ENCODE data around the gene ALOX12B.
A peak's percentile ranks its signal among the peaks of the same experiment; 100 is the strongest.
"Not testable (repeated sequence)": the region's sequence is repeated elsewhere in the genome, so short reads cannot be mapped to it uniquely, and the experiment has no call there.

Gene ALOX12B

DNA sequence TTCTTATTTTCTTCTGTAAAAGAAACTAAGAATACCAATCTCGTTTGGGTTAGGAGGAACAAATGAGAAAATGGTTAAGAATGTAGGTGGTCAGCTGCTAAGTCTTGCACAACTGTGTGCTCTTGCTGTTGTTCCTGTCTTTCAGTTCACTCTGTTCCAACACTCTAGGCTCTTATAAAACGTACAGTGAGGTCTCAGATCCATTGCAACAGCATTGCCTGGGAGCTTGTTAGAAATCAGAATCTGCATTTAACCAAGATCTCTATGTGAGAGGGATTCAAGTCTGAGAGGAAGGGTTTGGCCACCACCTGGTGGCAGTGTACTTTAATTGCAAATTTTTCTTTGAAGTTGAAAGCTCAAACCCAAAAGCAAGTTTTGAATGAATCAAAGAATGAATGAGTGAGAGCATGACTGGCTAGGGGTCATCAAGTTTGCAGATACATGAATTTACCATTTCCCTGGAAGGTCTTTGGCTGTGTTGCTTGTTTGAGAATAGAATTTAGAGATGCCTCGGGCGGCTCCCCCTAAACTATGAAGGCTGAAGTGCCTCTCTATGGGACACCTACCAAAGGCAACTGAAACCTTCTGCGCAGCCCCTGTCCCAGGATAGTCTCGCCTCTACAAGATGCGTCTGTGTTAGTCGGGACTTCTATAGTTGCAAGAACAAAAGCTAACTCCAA lies 46.1 kb downstream of the ALOX12B start:
- H2AFZ ChIP-seq (ENCODE audit: low read length, unreplicated experiment): no peak overlapping the region
- no peak overlapping the region for H3K4me3 ChIP-seq (ENCODE audit: low read depth, low read length)
- H3K4me1 ChIP-seq (ENCODE audit: control insufficient read depth, insufficient read depth, low read length, unreplicated experiment): peaks cover 10% of the 10 kb centered on the region
- H3K36me3 ChIP-seq (ENCODE audit: insufficient read depth, low read length): no peaks in the 10 kb centered on the region
- H3K79me2 ChIP-seq (ENCODE audit: control insufficient read depth, insufficient read depth, low read length, unreplicated experiment): no peaks in the 10 kb centered on the region
- no peaks in the 10 kb centered on the region for H3K27me3 ChIP-seq (ENCODE audit: insufficient read depth, low read length)
- peak overlapping the region; percentile 64 for H3K27ac ChIP-seq (ENCODE audit: low read depth, low read length)

DNA sequence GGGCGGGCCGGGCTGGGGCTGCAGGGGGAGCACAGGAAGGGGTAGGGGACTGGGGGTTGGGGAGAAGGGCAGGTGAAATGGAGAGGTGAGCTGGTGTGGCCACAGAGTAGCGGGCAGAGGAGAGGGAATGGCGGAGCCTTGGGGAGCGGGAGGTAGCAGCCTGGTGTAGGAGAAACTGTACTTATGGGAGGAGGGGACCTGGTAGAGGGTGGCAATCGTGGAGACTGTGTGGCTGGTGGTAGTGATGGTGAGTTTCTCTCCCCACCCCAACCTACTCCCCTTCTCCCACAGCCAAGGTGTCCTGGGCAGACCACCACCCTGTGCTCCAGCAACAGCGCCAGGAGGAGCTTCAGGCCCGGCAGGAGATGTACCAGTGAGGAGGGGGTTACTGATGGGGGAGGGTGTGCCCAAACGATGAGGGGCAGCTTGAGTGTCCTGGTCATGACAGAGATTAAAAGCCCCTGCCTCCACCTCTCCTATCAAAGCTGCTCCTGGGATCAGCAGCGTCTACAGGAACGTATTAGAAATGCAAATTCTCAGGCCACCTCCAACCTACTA lies 47.8 kb downstream of the ALOX12B start:
- Histone ChIP-seq H3K27ac (ENCODE audit: low read depth, low read length) (no peak overlapping the region), H3K36me3 (ENCODE audit: insufficient read depth, low read length) (no peaks in the 10 kb centered on the region), H2AFZ (ENCODE audit: low read length, unreplicated experiment) (no peak overlapping the region), H3K4me1 (ENCODE audit: control insufficient read depth, insufficient read depth, low read length, unreplicated experiment) (peaks cover 10% of the 10 kb centered on the region), H3K27me3 (ENCODE audit: insufficient read depth, low read length) (no peaks in the 10 kb centered on the region), H3K79me2 (ENCODE audit: control insufficient read depth, insufficient read depth, low read length, unreplicated experiment) (no peaks in the 10 kb centered on the region), H3K4me3 (ENCODE audit: low read depth, low read length) (no peak overlapping the region)

DNA sequence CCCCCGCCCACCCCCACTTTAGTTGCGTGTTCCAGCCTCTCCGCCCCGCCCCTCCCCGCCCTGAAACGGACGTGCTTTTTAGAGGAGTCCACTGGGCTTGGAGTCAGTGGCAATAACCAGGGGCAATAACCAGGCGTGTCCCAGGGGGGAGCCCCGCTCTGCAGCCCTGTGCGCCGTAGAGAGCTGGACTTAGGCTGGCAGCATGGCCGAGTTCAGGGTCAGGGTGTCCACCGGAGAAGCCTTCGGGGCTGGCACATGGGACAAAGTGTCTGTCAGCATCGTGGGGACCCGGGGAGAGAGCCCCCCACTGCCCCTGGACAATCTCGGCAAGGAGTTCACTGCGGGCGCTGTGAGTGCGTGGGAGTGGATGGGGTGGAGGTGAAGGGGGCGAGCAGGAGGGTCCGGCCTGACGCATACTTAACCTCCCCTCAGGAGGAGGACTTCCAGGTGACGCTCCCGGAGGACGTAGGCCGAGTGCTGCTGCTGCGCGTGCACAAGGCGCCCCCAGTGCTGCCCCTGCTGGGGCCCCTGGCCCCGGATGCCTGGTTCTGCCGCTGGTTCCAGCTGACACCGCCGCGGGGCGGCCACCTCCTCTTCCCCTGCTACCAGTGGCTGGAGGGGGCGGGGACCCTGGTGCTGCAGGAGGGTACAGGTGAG lies 48.4 kb downstream of the ALOX12B start, which contains the start of gene ALOX15B:
Gene ALOX15B (plus strand): TSS at position 106 of the 657 bp plus-strand sequence. CDS start 97 bp downstream, at position 203.
- no peak within 1 kb of the TSS for H3K27ac ChIP-seq (ENCODE audit: low read depth, low read length)
- peak within 1 kb of the TSS; percentile 34; the same call in 1 of the 2 replicates for H3K4me3 ChIP-seq (ENCODE audit: low read depth, low read length)
- no peaks in the 10 kb centered on the region for H3K79me2 ChIP-seq (ENCODE audit: control insufficient read depth, insufficient read depth, low read length, unreplicated experiment)
- H2AFZ ChIP-seq (ENCODE audit: low read length, unreplicated experiment): peak within 1 kb of the TSS; percentile 62
- H3K27me3 ChIP-seq (ENCODE audit: insufficient read depth, low read length): no peaks in the 10 kb centered on the region
- H3K4me1 ChIP-seq (ENCODE audit: control insufficient read depth, insufficient read depth, low read length, unreplicated experiment): peaks cover 10% of the 10 kb centered on the region
- H3K36me3 ChIP-seq (ENCODE audit: insufficient read depth, low read length): no peaks in the 10 kb centered on the region

DNA sequence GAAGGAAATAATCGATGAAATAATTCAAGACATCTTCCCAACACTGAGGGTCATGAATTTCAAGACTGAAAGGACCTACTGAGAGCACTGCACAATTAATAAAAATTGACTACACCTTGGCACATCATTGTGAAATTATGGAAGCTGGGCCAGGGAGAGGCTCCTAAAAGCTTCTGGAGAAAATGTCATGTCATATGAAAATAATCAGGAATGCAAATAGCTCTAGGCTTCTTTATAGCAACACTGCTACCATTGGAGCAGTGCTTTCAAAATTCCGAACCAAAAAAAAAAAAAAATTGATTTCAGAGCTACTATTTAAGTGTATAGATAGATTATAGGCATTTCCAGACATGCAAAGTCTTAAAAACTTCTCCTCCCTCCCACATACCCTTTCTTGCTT lies 55.1 kb downstream of the ALOX12B start:
- no peaks in the 10 kb centered on the region for H3K36me3 ChIP-seq (ENCODE audit: insufficient read depth, low read length)
- H3K27ac ChIP-seq (ENCODE audit: low read depth, low read length): no peak overlapping the region
- peaks cover 23% of the 10 kb centered on the region for H3K27me3 ChIP-seq (ENCODE audit: insufficient read depth, low read length)
- H3K4me1 ChIP-seq (ENCODE audit: control insufficient read depth, insufficient read depth, low read length, unreplicated experiment): no peaks in the 10 kb centered on the region
- no peak overlapping the region for H3K4me3 ChIP-seq (ENCODE audit: low read depth, low read length)
- H3K79me2 ChIP-seq (ENCODE audit: control insufficient read depth, insufficient read depth, low read length, unreplicated experiment): no peaks in the 10 kb centered on the region
- H2AFZ ChIP-seq (ENCODE audit: low read length, unreplicated experiment): no peak overlapping the region

DNA sequence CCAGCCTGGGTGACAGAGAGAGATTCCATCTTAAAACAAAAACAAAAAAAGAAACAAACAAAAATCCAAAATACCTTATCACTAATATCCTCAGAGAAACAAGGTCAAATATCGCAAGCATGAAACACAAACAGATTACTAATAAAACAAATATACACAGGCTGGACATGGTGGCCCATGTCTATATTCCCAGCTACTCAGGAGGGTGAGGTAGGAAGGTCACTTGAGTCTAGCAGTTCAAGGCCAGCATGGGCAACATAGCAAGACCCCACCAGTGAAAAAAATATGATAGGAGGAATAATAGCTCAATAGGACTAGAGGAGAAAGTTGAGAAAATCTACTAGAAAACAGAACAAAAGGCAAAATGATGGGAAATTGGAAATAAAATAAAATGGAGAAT lies 55.6 kb downstream of the ALOX12B start:
- no peak overlapping the region for H2AFZ ChIP-seq (ENCODE audit: low read length, unreplicated experiment)
- no peaks in the 10 kb centered on the region for H3K36me3 ChIP-seq (ENCODE audit: insufficient read depth, low read length)
- H3K27me3 ChIP-seq (ENCODE audit: insufficient read depth, low read length): peaks cover 28% of the 10 kb centered on the region
- H3K27ac ChIP-seq (ENCODE audit: low read depth, low read length): no peak overlapping the region
- no peaks in the 10 kb centered on the region for H3K4me1 ChIP-seq (ENCODE audit: control insufficient read depth, insufficient read depth, low read length, unreplicated experiment)
- H3K79me2 ChIP-seq (ENCODE audit: control insufficient read depth, insufficient read depth, low read length, unreplicated experiment): no peaks in the 10 kb centered on the region
- H3K4me3 ChIP-seq (ENCODE audit: low read depth, low read length): no peak overlapping the region

DNA sequence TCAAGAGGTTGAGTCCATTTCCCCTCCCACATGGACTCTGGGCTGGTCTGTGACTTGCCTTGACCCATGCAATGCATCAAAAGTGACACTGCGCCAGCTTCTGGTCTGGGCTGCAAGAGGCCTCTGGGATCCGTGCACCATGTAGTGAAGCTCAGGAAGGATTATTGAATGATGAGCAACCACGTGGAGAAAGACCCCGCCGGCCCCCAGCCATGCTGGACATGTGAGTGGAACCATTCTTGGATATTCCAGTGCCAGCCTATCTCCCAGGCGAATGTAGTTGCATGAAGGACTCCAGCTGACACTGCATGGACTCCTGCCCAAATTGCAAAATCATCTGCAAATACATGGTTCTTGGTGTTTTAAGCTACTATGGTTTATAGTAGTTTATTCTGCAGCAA lies 56.3 kb downstream of the ALOX12B start:
- H3K4me1 ChIP-seq (ENCODE audit: control insufficient read depth, insufficient read depth, low read length, unreplicated experiment): no peaks in the 10 kb centered on the region
- no peak overlapping the region for H2AFZ ChIP-seq (ENCODE audit: low read length, unreplicated experiment)
- H3K27ac ChIP-seq (ENCODE audit: low read depth, low read length): no peak overlapping the region
- H3K4me3 ChIP-seq (ENCODE audit: low read depth, low read length): no peak overlapping the region
- peaks cover 29% of the 10 kb centered on the region for H3K27me3 ChIP-seq (ENCODE audit: insufficient read depth, low read length)
- no peaks in the 10 kb centered on the region for H3K36me3 ChIP-seq (ENCODE audit: insufficient read depth, low read length)
- no peaks in the 10 kb centered on the region for H3K79me2 ChIP-seq (ENCODE audit: control insufficient read depth, insufficient read depth, low read length, unreplicated experiment)

DNA sequence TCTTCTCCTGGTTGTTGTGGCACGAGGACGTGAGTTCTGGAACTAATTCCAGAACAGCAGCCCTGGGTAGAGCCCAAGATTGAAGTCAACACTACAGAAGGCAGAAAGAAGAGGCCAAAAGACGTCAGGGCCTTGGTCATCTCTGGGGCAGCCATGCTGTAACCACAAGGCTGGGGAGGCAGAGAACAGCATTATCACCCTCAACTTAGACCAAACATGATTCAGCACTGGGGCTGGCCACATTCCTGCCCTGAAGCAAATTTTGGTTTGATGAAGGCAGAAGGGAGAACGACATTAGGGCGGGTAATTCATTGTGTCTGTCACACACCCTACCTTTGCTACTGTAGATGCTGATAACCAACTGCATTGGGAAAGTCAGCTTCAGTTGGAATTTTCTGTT lies 58.4 kb downstream of the ALOX12B start:
- Histone ChIP-seq H3K79me2 (ENCODE audit: control insufficient read depth, insufficient read depth, low read length, unreplicated experiment) (no peaks in the 10 kb centered on the region), H3K4me1 (ENCODE audit: control insufficient read depth, insufficient read depth, low read length, unreplicated experiment) (no peaks in the 10 kb centered on the region), H3K36me3 (ENCODE audit: insufficient read depth, low read length) (no peaks in the 10 kb centered on the region), H3K27ac (ENCODE audit: low read depth, low read length) (no peak overlapping the region), H3K27me3 (ENCODE audit: insufficient read depth, low read length) (peaks cover 29% of the 10 kb centered on the region), H2AFZ (ENCODE audit: low read length, unreplicated experiment) (no peak overlapping the region), H3K4me3 (ENCODE audit: low read depth, low read length) (no peak overlapping the region)

DNA sequence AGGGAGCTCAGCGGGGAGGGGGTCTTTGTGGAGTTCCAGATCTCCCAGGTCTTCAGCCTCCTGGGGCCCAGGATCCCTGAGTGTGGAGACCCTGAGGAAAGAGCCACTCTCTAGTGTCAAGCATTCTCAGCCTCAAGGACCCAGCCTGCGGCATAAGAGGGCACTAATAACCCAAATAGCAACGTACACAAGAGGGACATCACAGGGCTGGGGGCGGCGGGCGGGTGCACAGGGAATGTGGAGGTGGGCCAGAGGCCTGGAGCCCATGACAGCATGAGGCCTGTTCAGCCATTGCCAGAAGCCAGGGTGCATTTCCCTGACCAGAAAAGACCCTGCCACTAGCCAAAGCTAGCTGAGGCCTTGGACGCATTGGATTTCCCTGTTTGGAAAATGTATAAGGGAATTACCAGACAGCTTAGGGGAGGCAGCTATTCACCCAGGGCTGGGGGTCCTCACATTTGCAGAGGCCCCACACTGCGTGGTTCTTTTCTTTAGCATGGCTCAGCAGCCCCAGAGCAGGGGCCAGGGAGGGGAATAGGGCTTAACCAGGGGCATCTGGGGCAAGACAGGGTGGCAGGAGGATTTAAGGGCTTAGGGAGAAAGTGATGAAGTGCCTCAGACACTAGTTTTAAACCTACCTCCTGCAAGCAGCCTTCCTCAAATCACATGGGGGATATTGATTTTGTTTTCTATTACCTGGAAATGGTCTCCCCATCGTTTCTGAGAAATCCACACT lies 62.2 kb downstream of the ALOX12B start:
- peaks cover 26% of the 10 kb centered on the region for H3K27me3 ChIP-seq (ENCODE audit: insufficient read depth, low read length)
- H3K27ac ChIP-seq (ENCODE audit: low read depth, low read length): no peak overlapping the region
- H2AFZ ChIP-seq (ENCODE audit: low read length, unreplicated experiment): no peak overlapping the region
- H3K79me2 ChIP-seq (ENCODE audit: control insufficient read depth, insufficient read depth, low read length, unreplicated experiment): no peaks in the 10 kb centered on the region
- H3K4me1 ChIP-seq (ENCODE audit: control insufficient read depth, insufficient read depth, low read length, unreplicated experiment): no peaks in the 10 kb centered on the region
- H3K36me3 ChIP-seq (ENCODE audit: insufficient read depth, low read length): no peaks in the 10 kb centered on the region
- H3K4me3 ChIP-seq (ENCODE audit: low read depth, low read length): no peak overlapping the region

DNA sequence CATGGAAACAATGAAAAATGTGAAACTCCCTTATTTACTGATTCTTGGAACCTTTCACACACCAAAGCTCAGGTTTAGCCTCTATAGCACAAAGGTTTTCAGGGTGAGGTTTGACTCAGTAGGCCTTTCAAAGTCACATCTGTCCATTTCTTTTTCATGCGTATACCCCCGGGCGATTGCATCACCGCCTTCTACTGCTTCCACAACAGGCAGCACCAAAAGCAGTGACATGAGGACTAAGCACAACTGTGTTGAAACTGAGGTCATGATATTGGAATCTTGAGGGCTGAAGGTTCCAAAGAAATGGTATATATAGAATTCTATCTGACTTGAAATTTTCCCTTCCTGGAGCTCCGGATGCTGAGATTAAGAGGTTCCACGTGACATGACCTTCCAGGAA lies 63.4 kb downstream of the ALOX12B start:
- H3K79me2 ChIP-seq (ENCODE audit: control insufficient read depth, insufficient read depth, low read length, unreplicated experiment); H3K4me3 ChIP-seq (ENCODE audit: low read depth, low read length): not testable (repeated sequence)

More for the DNA sequence above, 63.4 kb downstream of the ALOX12B start:
- H3K27ac ChIP-seq (ENCODE audit: low read depth, low read length); H3K4me1 ChIP-seq (ENCODE audit: control insufficient read depth, insufficient read depth, low read length, unreplicated experiment); H2AFZ ChIP-seq (ENCODE audit: low read length, unreplicated experiment); H3K36me3 ChIP-seq (ENCODE audit: insufficient read depth, low read length): not testable (repeated sequence)
- H3K27me3 ChIP-seq (ENCODE audit: insufficient read depth, low read length): peaks cover 23% of the 10 kb centered on the region
